Sigmoid colon (tissue), 7 donors: ENCODE results near the gene PCDH8. TPM values are rescaled to one million over a fixed set of nuclear protein-coding genes. Genes with fewer than 3 reads are reported as not detected.

Experiments used
- DNase-seq: peaks from one replicate; pipeline ENCODE4 v3.0.0-alpha.2; 2019
- H3K27ac ChIP-seq, 4 donors: fragments of 200-600 bp; sonication (generic); one replicate each; pipeline ENCODE4 v1.5.1; 2016 to 2019; ENCODE audit warnings: mild to moderate bottlenecking in 1 of 4
- H3K27me3 ChIP-seq, 3 donors: fragments of 200-600 bp; sonication (generic); one replicate each; pipeline ENCODE4 v1.5.1; 2019; ENCODE audit warnings: mild to moderate bottlenecking in 1 of 3
- H3K36me3 ChIP-seq, 4 donors: fragments of 200-600 bp; sonication (generic); one replicate each; pipeline ENCODE4 v1.5.1; 2016 to 2019
- H3K4me1 ChIP-seq, 4 donors: fragments of 200-600 bp; sonication (generic); one replicate each; pipeline ENCODE4 v1.5.1; 2017 to 2019
- H3K4me3 ChIP-seq, 4 donors: fragments of 200-600 bp; sonication (generic); one replicate each; pipeline ENCODE4 v1.5.1; 2017 to 2019; ENCODE audit warnings: mild to moderate bottlenecking in 2 of 4, moderate library complexity in 1 of 4
- H3K9me3 ChIP-seq, 4 donors: fragments of 200-600 bp in 3 of 4; sonication (generic) in 3 of 4; one replicate each; pipeline versions ENCODE4 v1.5.1 to v1.6.1; 2013 to 2019
- EP300 ChIP-seq, 4 donors: sonication (generic); formaldehyde crosslinking; IDR thresholded peaks; one replicate each; pipeline ENCODE4 v1.6.1; 2017; ENCODE audit warnings: antibody characterized with exemption in 4 of 4
- POLR2A ChIP-seq, 2 donors: fragments of 450-650 bp; IDR thresholded peaks; one replicate each; pipeline ENCODE4 v1.6.1; 2016; ENCODE audit warnings: antibody characterized with exemption in 2 of 2, mild to moderate bottlenecking in 2 of 2, moderate library complexity in 2 of 2
- POLR2AphosphoS5 ChIP-seq, 4 donors: sonication (generic); formaldehyde crosslinking; IDR thresholded peaks; one replicate each; pipeline ENCODE4 v1.6.1; 2017; ENCODE audit warnings: antibody characterized with exemption in 4 of 4
- WGBS, 2 donors: extraction: QIAGEN DNeasy Blood & Tissue Kit; methylation state at CpG; one replicate each; pipeline ENCODE4 v1.1.7; 2013; 5-methylcytosine and 5-hydroxymethylcytosine counted together
- intact Hi-C: fragments of 100-400 bp; cut with DNase I; formaldehyde crosslinking; loops from one replicate; pipeline ENCODE4 v1.15.1; 2023
- polyA plus RNA-seq, 3 donors: library from polyadenylated mRNA; stranded (reverse); fragments of 200-250 nt; gene quantifications; one replicate each; pipeline ENCODE4 v1.2.3, GENCODE V29; 2013
- total RNA-seq, 4 donors: library from RNA; depleted of rRNA; stranded (reverse); fragments of >200 nt; gene quantifications; one replicate each; pipeline ENCODE4 v1.1.0, GENCODE V29; 2016
- TF ChIP-seq, protein P1 (sequence below), 4 experiments: fragments of 450-650 bp in 3 of 4; fragments of 200-600 bp in 1 of 4; IDR thresholded peaks; one replicate each; pipeline ENCODE4 v1.5.1; 2016 to 2019; ENCODE audit warnings: antibody characterized with exemption in 4 of 4, mild to moderate bottlenecking in 3 of 4, moderate library complexity in 2 of 4
- donor health status: healthy with polysubstance abuse.
- donor health status: Bipolar disorder and iron deficiency.
- donor health status: healthy.

PCDH8 gene
- total and polyA plus RNA-seq, 7 donors: under 0.01 to 0.81 (median 0.26) TPM; not detected in 3

DNA sequence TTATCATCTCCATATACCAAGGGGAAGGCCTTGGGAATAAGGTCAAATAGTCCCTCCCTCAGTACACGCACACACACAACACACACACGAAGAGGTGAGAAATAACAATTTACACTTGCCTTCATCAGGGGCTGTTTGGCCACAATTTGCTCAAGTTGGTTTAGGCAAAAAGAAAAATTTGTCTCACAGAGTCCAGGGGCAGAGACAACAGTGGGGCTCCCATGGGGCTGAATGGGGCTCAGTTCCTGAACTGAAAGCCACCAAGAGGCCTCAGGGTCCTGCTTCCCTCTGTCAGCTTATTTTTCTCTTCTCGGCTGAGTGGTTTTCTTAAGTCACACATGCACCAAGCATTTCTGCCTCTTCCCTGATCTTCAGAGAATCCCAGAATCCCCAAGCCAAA, 35.5 kb downstream of the PCDH8 start:
- Histone ChIP-seq H3K4me1 (no peaks in the 10 kb centered on the region), H3K27ac (no peak overlapping the region), H3K27me3 (no peaks in the 10 kb centered on the region), H3K9me3 (no peaks in the 10 kb centered on the region), H3K4me3 (no peak overlapping the region), H3K36me3 (no peaks in the 10 kb centered on the region)
- 89 to 90% methylated on average over 3 of the region's 3 CpGs for WGBS, 2 donors
- DNase-seq: no peak
- intact Hi-C loops: no loop called here
- no peak for TF ChIP-seq EP300 (IDR thresholded peaks at IDR 0.05)
- TF ChIP-seq POLR2A (IDR thresholded peaks at IDR 0.05): no peak
- TF ChIP-seq, protein P1, sequence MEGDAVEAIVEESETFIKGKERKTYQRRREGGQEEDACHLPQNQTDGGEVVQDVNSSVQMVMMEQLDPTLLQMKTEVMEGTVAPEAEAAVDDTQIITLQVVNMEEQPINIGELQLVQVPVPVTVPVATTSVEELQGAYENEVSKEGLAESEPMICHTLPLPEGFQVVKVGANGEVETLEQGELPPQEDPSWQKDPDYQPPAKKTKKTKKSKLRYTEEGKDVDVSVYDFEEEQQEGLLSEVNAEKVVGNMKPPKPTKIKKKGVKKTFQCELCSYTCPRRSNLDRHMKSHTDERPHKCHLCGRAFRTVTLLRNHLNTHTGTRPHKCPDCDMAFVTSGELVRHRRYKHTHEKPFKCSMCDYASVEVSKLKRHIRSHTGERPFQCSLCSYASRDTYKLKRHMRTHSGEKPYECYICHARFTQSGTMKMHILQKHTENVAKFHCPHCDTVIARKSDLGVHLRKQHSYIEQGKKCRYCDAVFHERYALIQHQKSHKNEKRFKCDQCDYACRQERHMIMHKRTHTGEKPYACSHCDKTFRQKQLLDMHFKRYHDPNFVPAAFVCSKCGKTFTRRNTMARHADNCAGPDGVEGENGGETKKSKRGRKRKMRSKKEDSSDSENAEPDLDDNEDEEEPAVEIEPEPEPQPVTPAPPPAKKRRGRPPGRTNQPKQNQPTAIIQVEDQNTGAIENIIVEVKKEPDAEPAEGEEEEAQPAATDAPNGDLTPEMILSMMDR (IDR thresholded peaks at IDR 0.05): no peak
- TF ChIP-seq POLR2AphosphoS5 (IDR thresholded peaks at IDR 0.05): no peak

DNA sequence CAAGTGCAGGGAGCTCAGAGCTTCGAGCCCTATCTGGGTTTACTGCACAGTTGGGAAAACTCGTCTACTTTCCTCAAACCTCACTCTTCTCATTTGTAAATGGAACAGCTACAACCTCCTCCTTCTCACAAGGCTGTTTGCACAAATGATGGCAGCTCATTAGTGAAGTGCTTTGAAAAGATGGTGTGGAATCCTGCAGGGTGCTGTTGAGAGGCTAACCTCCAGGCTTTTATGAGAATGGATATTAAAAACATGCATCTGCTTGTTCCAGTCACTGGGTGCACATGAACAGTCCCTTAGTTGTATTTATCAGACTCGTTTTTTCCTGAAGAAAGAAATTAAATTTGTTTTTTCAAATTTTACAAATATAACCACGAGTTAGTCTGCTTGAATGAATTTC, 36.6 kb downstream of the PCDH8 start:
- no peaks in the 10 kb centered on the region for H3K36me3 ChIP-seq
- intact Hi-C loops: no loop called here
- no peak overlapping the region for H3K27ac ChIP-seq
- no peaks in the 10 kb centered on the region for H3K4me1 ChIP-seq
- H3K4me3 ChIP-seq: no peak overlapping the region
- WGBS, 2 donors: 68 to 74% methylated on average over 4 of the region's 4 CpGs
- DNase-seq: no peak
- H3K27me3 ChIP-seq: no peaks in the 10 kb centered on the region
- H3K9me3 ChIP-seq: no peaks in the 10 kb centered on the region
- TF ChIP-seq POLR2AphosphoS5 (IDR thresholded peaks at IDR 0.05): no peak
- TF ChIP-seq, protein P1 (IDR thresholded peaks at IDR 0.05): no peak
- no peak for TF ChIP-seq EP300 (IDR thresholded peaks at IDR 0.05)
- TF ChIP-seq POLR2A (IDR thresholded peaks at IDR 0.05): no peak

DNA sequence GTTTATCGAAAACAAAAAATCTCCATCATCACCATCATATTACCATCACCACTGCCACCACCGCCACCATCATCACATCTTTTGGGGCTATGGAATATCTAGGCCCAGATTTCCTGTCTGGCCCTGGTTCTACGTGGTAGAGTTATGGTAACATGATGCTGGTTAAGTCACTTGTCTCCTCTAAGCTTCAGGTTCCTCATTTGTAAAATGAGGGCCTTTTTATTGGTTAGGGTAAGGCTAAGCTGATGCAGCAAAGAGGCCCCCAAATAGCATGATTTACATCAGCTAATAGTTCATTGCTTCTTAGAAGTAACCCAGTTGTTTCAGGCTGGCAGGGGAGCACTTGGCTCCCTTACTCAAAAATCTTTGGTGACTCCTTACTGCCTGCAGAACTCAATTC, 37.9 kb downstream of the PCDH8 start:
- no peaks in the 10 kb centered on the region for H3K36me3 ChIP-seq
- WGBS, 2 donors: 77 to 91% methylated on average over 3 of the region's 3 CpGs
- H3K4me1 ChIP-seq: no peaks in the 10 kb centered on the region
- TF ChIP-seq POLR2AphosphoS5 (IDR thresholded peaks at IDR 0.05) (no peak), POLR2A (IDR thresholded peaks at IDR 0.05) (no peak), EP300 (IDR thresholded peaks at IDR 0.05) (no peak)
- TF ChIP-seq, protein P1 (IDR thresholded peaks at IDR 0.05): no peak
- intact Hi-C loops: no loop called here
- H3K27me3 ChIP-seq: no peaks in the 10 kb centered on the region
- H3K27ac ChIP-seq: no peak overlapping the region
- DNase-seq: no peak
- H3K9me3 ChIP-seq: no peaks in the 10 kb centered on the region
- no peak overlapping the region for H3K4me3 ChIP-seq

DNA sequence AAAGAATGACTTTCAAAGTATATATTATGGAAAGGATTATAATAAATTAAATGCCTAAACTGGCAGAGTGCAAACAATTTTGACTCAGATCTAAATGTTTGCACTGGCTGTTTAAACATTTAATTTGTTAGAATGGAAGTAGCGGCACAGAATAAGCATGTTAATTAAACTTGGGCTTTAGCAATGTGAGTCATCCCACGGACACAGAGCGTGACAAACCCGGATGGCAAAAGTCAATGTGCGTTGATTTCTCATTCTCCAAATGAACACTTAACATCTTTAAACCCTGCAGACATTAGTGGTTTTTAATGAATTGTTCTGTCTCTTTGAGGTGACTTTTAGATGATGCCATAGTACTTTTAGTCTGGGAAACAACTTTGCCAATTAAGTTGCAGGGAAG, 38.4 kb downstream of the PCDH8 start:
- no peak for TF ChIP-seq EP300 (IDR thresholded peaks at IDR 0.05)
- no peak for TF ChIP-seq POLR2A (IDR thresholded peaks at IDR 0.05)
- TF ChIP-seq, protein P1 (IDR thresholded peaks at IDR 0.05): no peak
- TF ChIP-seq POLR2AphosphoS5 (IDR thresholded peaks at IDR 0.05): no peak
- 29 to 65% methylated on average over 5 of the region's 5 CpGs for WGBS, 2 donors

DNA sequence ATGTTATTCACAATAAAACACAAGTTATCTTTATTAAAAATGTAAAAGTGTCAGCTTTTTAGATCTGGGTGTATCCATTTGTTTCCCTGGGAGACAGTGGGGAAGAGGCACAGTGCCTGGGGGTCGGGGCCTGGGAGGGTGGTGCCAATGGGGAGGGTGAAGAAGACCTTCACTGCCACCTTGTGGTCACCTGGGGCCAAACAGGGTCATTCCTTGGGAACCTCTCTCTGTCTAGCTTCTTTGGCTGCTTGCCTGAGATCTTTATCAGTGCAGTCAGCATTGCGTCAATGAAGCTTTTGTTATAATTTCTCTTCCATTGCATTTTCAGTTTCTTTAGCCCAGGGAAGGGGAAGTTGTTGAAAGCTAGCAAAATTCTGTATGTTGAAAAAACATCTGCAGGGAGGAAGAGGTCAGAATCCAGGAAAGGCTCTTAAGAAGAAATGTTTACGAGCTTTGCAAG, 39.1 kb downstream of the PCDH8 start:
- Histone ChIP-seq H3K27ac (no peak overlapping the region), H3K27me3 (no peaks in the 10 kb centered on the region), H3K36me3 (no peaks in the 10 kb centered on the region), H3K9me3 (no peaks in the 10 kb centered on the region), H3K4me1 (no peaks in the 10 kb centered on the region), H3K4me3 (no peak overlapping the region)
- TF ChIP-seq, protein P1 (IDR thresholded peaks at IDR 0.05): peak in 1 of 4 experiments; percentile 9
- TF ChIP-seq EP300 (IDR thresholded peaks at IDR 0.05) (no peak), POLR2AphosphoS5 (IDR thresholded peaks at IDR 0.05) (no peak), POLR2A (IDR thresholded peaks at IDR 0.05) (no peak)
- WGBS, 2 donors: 1 to 8% methylated on average over 3 of the region's 3 CpGs
- intact Hi-C loops: no loop called here
- DNase-seq: no peak

More for the DNA sequence above, 38.4 kb downstream of the PCDH8 start:
- Histone ChIP-seq H3K27me3 (no peaks in the 10 kb centered on the region), H3K36me3 (no peaks in the 10 kb centered on the region), H3K4me3 (no peak overlapping the region), H3K27ac (no peak overlapping the region), H3K9me3 (no peaks in the 10 kb centered on the region), H3K4me1 (no peaks in the 10 kb centered on the region)
- no peak for DNase-seq
- intact Hi-C loops: no loop called here
